HG03469 (cell line): ENCODE data around the gene DNAJC11.
"Not testable (repeated sequence)": the region's sequence is repeated elsewhere in the genome, so short reads cannot be mapped to it uniquely, and the experiment has no call there.

Experiments used
- ATAC-seq: cut with Tn5 transposase; IDR thresholded peaks from one replicate; pipeline ENCODE4 v1.9.1; 2021; ENCODE audit warnings: mild to moderate bottlenecking, moderate library complexity, moderate number of reproducible peaks; ENCODE audit not compliant: unreplicated experiment

The DNAJC11 gene

DNA sequence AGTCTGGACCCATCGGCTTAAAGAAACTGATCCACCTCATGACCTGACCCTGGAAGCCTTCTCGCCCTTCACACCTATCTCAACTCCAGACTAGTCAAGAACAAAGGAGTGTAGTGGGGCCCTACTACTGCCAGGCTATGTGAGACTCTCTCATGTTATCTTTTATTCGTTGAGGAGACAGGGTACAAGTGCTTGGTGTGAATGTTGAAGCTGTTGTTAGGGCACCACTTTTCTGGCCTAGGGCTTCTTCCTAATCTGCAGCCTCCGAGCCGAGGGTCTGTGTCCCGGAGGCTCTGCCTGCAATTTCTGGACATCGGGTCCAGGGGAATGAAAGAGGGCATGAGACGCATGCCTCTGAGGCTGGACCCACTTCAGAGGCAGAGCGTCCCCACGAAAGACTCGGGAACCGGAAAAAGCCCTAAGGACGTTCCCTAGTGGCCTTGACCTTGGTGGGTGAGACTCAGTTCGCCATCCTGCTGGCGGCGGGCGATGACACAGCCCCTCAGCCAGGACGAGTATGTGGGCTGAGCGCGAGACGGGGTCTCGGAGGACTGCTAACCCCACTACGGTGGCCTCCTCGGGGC is 671 bp downstream of the DNAJC11 start:
- ATAC-seq: no peak

DNA sequence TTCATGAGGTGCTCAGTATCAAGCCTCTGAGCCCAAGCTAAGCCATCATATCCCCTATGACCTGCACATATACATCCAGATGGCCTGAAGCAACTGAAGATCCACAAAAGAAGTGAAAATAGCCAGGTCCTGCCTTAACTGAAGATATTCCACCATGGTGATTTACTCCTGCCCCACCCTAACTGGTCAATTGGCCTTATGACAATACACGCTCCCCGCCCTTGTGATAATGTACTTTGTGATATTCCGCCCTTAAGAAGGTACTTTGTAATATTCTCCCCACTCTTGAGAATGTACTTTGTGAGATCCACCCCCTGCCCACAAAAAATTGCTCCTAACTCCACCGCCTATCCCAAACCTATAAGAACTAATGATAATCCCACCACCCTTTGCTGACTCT is 1.7 kb downstream of the DNAJC11 start:
- not testable (repeated sequence) for ATAC-seq

DNA sequence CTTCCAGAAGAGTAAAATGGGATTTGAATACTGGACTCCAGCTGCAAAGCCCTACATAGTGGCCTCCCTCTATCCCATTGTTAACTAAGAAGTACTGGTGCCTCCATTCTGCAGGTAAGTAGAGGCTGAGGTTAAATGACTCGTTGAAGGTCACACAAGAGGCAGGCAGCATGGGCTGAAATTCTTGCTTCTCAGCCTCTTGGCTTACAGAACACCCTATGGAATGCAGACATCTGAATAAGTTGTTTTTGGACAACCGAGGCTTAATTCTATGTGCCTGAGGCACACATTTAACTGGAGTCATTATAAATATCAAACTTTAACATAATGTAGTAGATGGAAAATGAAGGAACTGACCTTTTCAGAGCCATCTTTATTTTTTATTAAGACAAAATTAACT is 5.7 kb downstream of the DNAJC11 start:
- no peak for ATAC-seq

DNA sequence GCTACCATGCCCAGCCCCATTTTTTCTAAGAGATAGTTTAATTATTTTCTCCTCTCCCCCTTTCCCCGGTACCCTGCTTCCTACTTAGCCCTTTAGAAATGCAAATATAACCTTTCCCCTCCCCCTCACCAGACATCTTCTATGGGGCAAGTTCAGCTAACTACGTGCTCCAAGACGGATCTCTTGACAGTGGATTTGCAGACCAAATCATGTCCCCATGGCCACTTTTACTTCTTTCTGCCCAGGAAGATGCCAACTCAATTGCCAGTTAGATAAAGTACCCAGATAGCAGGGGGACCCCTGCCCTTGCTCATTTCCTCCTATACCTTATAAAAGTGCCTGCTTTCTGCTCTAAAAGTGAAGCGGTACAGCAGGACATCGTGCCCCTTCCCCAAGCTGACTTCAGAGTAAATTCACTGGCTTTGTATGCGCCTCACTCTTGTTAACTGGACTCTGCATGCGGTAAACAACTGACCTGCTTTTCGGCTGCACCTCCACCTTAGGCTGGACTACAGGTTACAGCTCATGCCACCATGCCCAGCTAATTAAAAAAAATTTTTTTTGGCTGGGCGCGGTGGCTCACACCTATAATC is 7.4 kb downstream of the DNAJC11 start:
- ATAC-seq: no peak

DNA sequence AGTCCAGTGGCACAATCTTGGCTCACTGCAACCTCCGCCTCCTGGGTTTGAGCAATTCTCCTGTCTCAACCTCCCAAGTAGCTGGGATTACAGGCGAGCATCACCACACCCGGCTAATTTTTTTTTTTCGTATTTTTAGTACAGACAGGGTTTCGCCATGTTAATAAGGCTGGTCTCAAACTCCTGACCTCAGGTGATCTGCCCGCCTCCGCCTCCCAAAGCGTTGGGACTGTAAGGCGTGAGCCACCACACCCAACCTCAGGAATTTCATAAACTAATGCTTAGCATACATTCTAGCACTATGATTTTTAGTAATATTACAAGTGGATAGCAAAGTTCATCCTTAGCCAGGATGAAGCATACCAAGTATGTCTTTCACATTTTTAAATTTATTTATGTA is 8.7 kb downstream of the DNAJC11 start:
- no peak for ATAC-seq

DNA sequence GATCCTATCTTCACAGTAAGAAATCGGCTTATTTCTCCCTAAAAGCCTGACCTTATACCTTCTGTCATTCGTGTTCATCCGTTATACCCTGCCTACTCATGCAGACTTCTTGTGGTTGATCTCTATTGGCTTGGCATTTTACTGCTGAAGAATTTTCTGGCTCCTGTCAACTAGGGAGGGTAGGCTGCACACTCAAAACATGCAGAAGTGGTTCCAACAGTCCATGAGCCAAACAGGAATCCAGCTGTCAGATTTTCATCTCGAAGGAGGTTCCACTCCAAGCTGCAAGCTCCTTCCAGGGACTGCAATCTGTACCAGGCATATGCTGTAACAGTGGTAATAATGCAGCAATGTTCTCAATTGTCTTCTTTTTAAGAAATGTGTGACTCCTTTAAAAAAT is 10.1 kb downstream of the DNAJC11 start:
- no peak for ATAC-seq

DNA sequence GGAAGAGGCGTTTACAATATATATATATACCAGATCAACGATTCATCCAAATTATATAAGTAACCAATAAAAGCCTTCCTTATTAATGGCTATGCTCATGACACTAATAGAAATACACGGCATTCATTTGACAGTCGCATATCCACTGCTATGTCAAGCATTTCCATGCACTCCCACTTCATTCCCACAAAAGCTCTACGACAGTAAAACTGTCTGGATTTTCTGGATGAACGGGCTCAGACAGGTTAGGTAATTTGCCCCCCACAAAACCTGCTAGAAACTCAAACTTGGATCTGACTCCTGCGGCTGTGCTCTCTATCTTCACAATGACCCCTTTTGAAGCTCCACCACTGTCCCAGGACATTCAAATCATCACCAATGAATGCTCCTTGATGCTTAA is 11.4 kb downstream of the DNAJC11 start:
- ATAC-seq: no peak

DNA sequence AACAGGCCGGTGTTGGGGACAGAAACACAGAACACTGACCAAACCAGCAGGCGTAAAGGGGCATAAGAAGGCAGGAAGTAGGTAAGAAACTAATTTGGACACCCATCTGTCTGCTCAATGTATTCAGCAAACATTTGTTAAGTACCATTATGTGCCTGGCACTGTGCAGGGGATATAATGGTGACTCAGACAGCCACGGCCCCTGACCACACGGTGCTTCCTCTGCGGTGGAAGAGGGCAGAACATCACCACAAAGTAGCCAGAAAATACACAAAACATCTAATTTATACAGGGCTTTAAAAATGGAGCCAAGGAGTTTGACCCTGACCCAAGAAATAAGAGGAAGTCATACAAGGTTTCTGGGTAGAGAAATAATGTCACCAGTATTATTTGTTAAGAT is 12.9 kb downstream of the DNAJC11 start:
- no peak for ATAC-seq

DNA sequence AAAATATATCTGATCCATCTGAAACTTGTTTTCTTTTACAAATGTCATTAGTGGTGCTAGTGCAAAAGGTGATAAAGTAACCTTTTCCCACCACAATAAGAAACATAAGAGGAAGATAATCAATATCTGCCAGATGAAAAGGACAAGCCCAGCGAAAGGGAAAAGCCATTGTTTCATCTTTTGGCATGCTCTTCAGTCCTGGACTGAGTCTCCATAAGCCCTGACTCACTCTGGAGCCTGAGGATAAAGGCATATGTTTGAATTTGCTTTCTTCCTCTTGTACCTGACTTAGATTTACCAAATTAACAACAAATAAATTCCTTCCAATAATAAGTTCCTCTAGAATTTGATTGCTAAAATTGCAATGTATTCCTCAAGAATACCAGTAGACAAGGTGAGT is 13.6 kb downstream of the DNAJC11 start:
- no peak for ATAC-seq

DNA sequence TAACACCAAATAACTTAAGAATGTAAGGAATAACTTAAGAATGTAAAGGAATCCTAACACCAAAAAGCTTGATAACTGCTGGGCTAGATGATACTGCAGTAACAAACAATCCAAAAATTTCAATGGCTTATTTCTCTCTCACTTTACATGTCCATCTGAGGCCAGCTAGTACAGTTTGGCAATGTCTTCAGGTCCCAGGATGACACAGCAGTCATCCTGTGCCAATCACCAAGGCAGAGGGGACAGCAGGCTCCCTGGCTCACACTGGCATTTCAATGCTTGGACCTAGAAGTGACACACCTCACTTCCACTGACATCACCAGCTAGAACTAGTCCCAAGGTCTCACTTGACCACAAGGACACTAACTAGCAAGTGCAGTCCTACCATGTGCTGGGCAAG is 15.3 kb downstream of the DNAJC11 start:
- ATAC-seq: no peak

DNA sequence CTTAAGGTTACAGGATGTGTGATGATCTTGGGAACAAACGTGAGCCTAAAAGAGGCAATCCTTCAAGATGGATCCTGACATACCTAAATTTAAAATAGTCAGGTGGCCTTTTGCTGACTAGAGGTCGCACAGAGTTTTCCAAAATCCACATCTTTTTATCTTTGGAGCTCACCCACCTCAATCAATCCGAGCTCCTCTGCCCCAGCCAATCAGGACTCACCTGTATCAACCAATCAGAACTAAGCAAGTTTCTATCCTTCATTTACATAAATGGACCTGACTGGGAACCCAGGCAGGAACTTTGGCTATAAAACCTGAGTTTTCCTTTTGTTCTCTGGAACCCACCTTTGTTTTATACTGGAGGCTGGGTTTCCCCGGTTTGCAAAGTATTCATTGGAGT is 16.2 kb downstream of the DNAJC11 start:
- ATAC-seq: no peak

DNA sequence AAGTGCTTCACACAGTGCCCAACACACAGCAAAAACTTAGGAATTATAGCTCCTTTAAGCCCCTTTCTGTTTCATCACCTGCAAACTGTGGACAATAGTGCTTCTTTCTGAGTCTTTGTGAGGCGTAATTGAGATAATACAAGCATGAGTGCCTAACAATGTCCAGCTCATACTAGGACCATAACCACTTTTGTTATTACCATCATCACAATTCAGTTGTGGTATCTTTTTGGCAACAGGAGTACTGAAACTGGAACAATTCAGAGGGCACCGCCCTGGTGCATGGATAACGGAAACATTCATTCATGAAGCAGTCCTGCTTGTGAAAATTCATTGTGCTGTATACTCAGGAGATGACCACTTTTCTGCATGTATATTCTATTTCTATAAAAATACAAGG is 18.2 kb downstream of the DNAJC11 start:
- ATAC-seq: no peak

DNA sequence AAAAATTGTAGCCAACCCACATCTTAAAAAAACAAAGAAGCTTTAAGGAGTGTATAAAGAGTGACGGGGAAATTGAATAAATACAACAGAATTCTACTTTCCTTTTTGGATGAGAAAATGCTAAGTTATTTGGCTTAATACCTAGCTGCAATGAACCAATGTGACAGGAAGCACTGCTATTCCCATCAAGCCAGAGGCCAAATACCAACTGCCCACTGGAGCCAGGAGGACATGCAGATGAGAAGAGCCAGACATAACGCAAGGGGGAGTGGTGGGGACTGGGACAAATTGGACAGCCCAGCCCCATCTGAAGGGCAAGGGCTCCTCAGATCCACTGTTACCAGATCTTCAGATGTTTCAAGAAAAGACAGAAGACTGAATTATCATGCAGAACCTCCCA is 25.7 kb downstream of the DNAJC11 start:
- ATAC-seq: no peak

DNA sequence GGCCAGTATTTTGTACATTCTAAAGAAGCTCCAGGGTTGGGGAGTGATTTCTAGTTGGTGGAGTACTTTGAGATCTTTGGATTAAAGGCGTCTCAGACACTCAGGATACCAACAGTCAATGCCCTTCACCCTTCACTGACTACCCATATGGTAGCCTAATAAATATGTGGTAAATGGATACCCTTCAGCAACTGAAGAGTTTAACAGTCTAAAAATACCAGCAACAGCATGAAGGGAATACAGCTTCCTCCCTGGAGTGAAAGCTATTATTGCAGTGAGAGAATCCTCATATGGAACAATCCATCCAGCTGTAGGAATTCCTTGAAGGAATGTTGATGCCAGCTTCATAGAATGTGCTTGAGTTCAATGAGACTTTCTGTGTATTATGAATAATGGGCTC is 26.8 kb downstream of the DNAJC11 start:
- no peak for ATAC-seq

DNA sequence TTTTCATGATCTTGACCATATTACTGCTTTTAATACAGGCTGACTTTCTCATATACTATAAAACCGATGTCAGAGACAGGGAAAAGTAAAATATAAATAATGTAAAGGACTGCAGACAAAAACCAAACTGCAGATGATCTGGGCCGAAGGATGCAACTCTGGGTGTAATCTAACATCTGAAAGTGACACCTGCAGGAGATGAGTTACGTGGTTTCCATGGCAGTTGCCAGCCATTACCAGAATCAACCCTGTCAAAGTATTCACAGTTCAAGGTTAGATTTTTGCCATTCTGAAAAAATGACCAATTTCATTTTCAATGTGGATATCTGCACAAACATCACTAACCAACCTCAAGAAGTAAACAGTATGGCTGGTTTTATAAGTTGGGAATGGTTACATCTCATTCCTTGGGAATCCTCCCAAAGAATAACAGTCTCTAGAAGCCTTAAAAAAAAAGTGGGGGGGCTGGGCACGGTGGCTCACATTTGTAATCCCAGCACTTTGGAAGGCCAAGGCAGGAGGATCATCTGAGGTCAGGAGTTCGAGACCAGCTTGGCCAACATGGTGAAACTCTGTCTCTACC is 27.7 kb downstream of the DNAJC11 start:
- ATAC-seq: no peak

DNA sequence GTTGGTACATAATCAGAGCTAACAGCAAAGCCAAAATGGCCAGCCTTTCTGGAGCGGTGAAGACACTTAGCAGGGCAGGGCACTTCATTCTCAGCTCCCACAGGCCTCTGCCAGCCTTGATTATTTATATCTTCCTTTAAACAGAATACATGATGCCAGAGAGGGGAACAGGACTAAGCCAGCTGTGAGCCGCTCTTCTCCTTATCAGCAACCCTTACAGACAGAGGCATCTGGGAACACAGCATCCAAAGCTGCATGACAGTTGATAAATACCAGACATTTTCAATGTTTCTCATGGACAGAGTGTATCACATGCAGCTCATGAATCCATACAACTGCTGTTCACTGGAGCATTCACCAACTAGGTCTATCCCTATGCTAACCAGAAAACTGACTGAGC is 29.1 kb downstream of the DNAJC11 start:
- no peak for ATAC-seq

DNA sequence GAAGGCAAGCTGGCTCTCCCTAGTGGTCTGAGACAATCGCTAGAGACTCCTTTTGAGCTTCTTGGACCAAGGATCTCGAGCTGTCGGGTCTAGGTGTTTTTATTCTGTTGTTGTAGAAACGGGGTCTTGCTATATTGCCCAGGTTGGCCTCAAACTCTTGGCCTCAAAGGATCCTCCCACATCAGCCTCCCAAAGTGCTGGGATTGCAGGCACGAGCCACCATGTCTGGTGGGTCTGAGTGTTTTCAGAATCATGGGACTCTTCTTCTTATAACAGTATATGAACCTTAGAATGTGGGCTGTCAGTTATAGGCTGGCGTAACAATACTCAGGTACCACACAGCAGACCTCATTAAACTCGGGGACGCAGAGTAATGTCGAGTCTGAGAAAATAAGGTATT is 33.1 kb downstream of the DNAJC11 start:
- no peak for ATAC-seq

DNA sequence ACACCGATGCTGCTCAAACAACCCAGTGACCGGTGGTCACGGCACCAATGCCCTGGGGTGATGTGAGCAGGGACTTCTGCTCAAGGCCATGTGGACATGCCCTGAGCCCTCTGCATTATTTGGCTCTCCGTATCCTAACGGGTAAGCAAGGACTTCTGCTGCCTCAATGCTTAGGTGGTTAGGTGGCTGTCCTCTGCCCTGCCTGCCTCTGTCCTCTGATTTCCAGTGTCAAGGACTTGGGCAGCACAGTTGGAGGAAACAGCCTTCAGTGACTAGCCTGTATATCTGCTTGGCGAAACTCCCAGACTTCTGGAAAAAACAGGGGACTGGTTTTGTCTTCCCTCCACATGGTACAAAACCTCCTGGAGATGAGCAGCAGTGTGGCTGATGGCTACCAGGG is 34.5 kb downstream of the DNAJC11 start:
- ATAC-seq: no peak

DNA sequence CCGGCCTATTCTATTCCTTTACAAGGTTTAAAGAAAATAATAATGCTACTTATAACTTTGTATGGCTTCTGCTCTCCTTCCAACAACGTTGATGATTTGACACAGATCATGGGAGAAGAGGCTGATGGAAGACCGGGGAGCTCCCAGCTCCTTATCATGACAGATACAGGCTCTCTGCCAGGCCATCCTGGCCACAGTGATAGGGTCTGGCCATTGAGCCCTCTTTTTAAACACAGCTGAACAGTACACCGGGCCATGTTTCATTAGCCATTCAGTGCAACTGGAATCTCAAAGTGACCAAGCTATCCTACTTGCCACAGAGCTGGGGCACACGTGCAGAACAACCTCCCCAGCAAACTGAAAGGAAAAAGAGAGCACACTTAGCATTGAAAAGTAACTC is 34.9 kb downstream of the DNAJC11 start:
- no peak for ATAC-seq

DNA sequence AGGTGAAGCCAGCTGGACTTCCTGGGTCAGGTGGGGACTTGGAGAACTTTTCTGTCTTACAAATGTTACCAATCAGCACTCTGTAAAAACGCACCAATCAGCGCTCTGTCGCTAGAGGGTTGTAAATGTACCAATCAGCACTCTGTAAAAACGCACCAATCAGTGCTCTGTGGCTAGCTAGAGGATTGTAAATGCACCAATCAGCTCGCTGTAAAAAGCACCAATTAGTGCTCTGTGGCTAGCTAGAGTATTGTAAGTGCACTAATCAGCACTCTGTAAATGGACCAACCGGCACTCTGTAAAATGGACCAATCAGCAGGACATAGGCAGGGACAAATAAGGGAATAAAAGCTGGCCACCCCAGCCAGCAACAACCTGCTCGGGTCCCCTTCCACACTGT is 39.1 kb downstream of the DNAJC11 start:
- not testable (repeated sequence) for ATAC-seq

DNA sequence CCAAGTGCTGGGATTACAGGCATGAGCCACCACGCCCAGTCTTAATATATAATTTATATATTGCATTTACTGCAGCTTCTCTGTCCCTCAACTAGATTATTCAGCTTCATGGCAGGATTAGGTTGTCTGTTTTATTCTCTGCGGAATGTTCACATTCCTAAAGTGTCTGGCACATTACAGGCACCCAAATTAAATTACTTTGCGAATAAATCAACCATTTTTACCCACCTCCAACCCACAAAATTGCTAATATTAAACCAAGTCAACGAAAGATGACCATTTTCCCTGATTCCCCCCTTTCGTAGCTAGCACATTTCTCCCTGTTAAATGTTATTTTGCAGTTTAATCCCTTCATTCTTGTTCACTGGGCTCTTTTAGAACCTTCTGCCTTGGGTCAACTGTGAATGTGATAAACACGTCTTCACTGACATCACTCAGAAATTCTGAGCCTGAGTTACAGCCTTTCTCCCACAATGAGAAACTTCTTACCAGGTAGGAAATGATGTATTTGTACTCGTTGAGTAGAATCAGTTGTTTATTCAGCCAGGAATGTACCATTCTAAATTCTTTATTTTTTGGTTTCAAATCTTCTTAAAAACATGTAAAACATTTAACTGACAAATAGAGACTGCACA is 41.1 kb downstream of the DNAJC11 start:
- ATAC-seq: no peak

DNA sequence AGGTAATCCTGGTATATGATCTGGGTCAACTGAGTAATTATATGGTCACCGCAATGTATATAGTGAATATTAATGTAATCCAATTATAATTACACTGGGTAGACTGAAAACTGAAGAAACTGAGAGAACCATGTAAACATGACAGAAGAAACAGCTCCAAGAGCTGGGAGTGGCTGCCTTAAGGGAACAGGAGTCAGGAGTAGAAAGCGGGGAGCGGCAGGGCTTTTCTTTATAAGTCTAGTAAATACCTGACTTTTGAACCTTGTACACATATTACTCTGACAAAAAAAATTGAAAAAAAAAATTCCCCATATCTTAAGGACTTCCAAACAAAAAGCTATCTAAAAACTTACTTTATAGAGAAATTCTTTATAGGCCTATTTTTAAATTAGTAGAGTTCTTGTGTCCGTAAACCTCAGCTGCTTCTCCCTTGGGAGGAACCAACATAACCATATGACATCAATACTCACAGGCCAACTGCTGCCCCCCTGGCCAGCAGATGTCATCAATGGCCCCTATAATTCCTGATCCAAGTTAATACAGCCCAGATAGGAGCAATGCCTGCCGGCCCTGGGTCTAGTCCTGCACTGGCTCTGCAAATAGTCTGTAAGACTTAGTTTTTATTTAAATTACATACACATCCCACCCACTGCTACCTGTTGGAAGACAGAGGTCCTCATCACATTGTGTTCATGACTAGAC is 43.1 kb downstream of the DNAJC11 start:
- no peak for ATAC-seq
